Duodenal mucosa (tissue), 2 donors: ENCODE data around the gene LRRC1.
"Not testable (repeated sequence)": the region's sequence is repeated elsewhere in the genome, so short reads cannot be mapped to it uniquely, and the experiment has no call there.

Source experiments
- H3K27ac ChIP-seq: one replicate; pipeline ENCODE4 v1.7.0; 2013; ENCODE audit warnings: low read depth, low read length
- H3K27me3 ChIP-seq, 2 donors: one replicate each; pipeline ENCODE4 v1.7.0; 2013; ENCODE audit warnings: low read length in 2 of 2, control low read depth in 1 of 2; ENCODE audit not compliant: insufficient read depth in 2 of 2, control insufficient read depth in 1 of 2
- H3K36me3 ChIP-seq, 2 donors: one replicate each; pipeline ENCODE4 v1.7.0; 2013; ENCODE audit warnings: low read length in 2 of 2, control low read depth in 1 of 2; ENCODE audit not compliant: insufficient read depth in 2 of 2, control insufficient read depth in 1 of 2
- H3K4me1 ChIP-seq, 2 donors: one replicate each; pipeline ENCODE4 v1.7.0; 2013; ENCODE audit warnings: low read length in 2 of 2, control low read depth in 1 of 2; ENCODE audit not compliant: insufficient read depth in 2 of 2, control insufficient read depth in 1 of 2
- H3K4me3 ChIP-seq, 2 donors: one replicate each; pipeline ENCODE4 v1.7.0; 2013; ENCODE audit warnings: low read length in 2 of 2, low read depth in 1 of 2
- H3K9ac ChIP-seq, 2 donors: one replicate each; pipeline ENCODE4 v1.7.0; 2013; ENCODE audit warnings: low read length in 2 of 2, low read depth in 1 of 2
- H3K9me3 ChIP-seq, 2 donors: one replicate each; pipeline ENCODE4 v1.7.0; 2013; ENCODE audit warnings: low read length in 2 of 2, control low read depth in 1 of 2; ENCODE audit not compliant: control insufficient read depth in 1 of 2

Gene LRRC1

GRCh38 chr6:53765270-53765669, 29.5 kb upstream of the LRRC1 start:
- Histone ChIP-seq H3K36me3 (no peaks in the 10 kb centered on the region), H3K9me3 (no peaks in the 10 kb centered on the region), H3K27ac (no peak overlapping the region), H3K27me3 (no peaks in the 10 kb centered on the region), H3K9ac (no peak overlapping the region), H3K4me3 (no peak overlapping the region), H3K4me1 (no peaks in the 10 kb centered on the region)

DNA sequence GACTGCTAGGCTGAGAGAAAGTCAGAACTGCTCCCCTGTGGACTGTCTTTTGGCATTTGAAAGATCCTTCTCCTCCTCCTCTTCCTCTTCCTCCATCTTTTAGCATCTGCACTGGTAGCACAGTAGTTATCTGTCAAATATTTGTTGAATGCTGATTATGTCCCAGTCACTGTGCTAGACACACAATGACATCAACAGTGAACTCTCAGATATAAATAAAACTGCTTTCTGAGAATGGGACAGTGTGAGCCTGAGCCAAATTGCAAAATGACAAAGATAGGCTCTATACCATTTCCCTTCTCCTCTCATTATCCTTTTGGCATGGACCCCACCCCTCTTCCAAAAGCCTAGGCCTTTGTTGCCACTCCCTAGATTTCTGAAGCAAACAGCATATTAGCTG, 27.9 kb upstream of the LRRC1 start:
- Histone ChIP-seq H3K4me3 (no peak overlapping the region), H3K36me3 (no peaks in the 10 kb centered on the region), H3K27ac (no peak overlapping the region), H3K4me1 (peaks cover 0 to 8% of the 10 kb centered on the region in 2 donors), H3K9me3 (no peaks in the 10 kb centered on the region), H3K9ac (no peak overlapping the region), H3K27me3 (no peaks in the 10 kb centered on the region)

- Histone ChIP-seq H3K9ac (no peak overlapping the region), H3K27ac (no peak overlapping the region), H3K27me3 (no peaks in the 10 kb centered on the region), H3K4me1 (peaks cover 0 to 8% of the 10 kb centered on the region in 2 donors), H3K9me3 (no peaks in the 10 kb centered on the region), H3K4me3 (no peak overlapping the region), H3K36me3 (no peaks in the 10 kb centered on the region)
Measured at GRCh38 chr6:53767941-53768340, 26.9 kb upstream of the LRRC1 start.

DNA sequence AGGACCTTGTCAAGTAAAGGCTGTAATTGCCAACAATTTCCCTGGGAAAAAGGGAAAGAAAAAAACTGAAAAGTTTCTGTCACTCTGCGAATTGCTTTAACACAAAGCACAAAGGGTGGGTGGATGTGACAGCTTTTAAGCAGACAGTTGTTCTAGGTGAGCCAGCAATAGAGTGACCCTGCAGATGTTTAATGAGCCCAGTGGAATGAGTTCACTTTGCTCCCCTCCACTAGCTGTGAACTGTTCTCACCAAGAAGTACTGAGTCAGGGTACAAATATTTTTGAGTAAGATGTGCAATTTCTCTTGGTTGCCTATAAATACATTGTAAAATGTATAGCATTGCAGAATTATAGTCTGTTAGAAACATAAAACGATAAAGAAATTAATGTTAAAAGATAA, 26.2 kb upstream of the LRRC1 start:
- H3K27me3 ChIP-seq, result no peaks in the 10 kb centered on the region
- H3K27ac ChIP-seq, result no peak overlapping the region
- no peak overlapping the region for H3K9ac ChIP-seq
- H3K4me1 ChIP-seq, result peaks cover 0 to 8% of the 10 kb centered on the region in 2 donors
- no peaks in the 10 kb centered on the region for H3K9me3 ChIP-seq
- H3K4me3 ChIP-seq, result no peak overlapping the region
- H3K36me3 ChIP-seq, result no peaks in the 10 kb centered on the region

DNA sequence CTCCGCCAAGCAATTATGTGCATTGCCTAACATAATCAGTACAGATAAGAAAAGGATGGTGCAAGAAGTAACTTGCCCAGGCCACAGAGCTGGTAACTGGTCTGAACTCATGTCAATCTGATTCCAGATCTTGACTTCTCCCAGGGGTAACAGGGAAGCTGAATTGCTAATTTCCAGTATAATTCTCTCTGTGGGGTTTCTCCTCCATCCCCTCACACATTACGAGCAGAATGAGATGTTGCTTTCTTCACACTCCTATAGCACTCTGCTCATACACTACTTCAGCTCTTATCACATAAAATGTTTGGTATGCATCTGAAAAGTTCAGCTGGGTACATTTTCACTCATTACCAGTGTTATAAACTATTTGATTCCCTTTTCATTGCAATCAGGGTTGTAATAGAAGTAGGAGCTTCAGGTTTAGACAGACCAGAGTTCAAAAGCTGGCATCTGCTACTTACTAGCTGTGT, 24.0 kb upstream of the LRRC1 start:
- no peaks in the 10 kb centered on the region for H3K9me3 ChIP-seq
- H3K27me3 ChIP-seq, result no peaks in the 10 kb centered on the region
- no peaks in the 10 kb centered on the region for H3K36me3 ChIP-seq
- no peak overlapping the region for H3K9ac ChIP-seq
- H3K4me3 ChIP-seq, result no peak overlapping the region
- no peak overlapping the region for H3K27ac ChIP-seq
- H3K4me1 ChIP-seq, result peaks cover 0 to 8% of the 10 kb centered on the region in 2 donors

- Histone ChIP-seq H3K9me3 (no peaks in the 10 kb centered on the region), H3K9ac (no peak overlapping the region), H3K4me3 (no peak overlapping the region), H3K27ac (no peak overlapping the region), H3K36me3 (no peaks in the 10 kb centered on the region), H3K27me3 (no peaks in the 10 kb centered on the region), H3K4me1 (peaks cover 0 to 8% of the 10 kb centered on the region in 2 donors)
Measured at GRCh38 chr6:53771785-53772624, 22.8 kb upstream of the LRRC1 start.

DNA sequence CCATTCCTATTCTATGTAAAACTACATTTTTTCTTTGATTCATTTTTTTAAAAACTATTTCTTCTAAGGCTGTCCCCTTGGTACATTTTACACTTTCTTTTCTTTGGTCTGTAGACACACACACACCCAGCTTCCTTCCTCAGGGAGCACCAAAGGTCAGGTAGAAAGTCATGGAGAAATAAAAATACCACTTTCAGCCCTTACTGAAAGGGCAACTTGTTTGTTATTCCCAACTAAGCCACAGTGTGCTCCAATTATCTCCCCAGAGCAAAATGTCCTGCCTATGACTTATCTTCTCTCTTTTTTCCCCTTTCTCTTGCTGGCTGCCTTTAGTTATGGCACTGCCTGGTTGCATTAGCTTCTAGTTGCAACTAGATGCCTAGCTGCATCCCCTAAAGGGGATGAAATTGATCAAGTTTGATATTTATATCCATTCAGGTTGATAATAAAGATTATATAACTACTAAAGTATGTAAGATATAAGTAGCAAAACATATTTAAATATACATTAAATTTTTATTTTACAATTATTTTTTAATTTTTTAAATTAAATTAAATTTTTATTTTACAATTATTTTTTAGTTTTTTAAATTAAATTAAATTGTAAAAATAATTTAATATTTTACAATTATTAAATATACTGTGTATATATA, 21.6 kb upstream of the LRRC1 start:
- H3K4me3 ChIP-seq, result no peak overlapping the region
- H3K27ac ChIP-seq, result no peak overlapping the region
- no peak overlapping the region for H3K9ac ChIP-seq
- H3K36me3 ChIP-seq, result no peaks in the 10 kb centered on the region
- peaks cover 0 to 8% of the 10 kb centered on the region in 2 donors for H3K4me1 ChIP-seq
- H3K27me3 ChIP-seq, result no peaks in the 10 kb centered on the region
- H3K9me3 ChIP-seq, result no peaks in the 10 kb centered on the region

GRCh38 chr6:53776152-53776551, 18.7 kb upstream of the LRRC1 start:
- not testable (repeated sequence) for H3K9ac ChIP-seq, H3K4me3 ChIP-seq, H3K36me3 ChIP-seq, H3K27me3 ChIP-seq, H3K27ac ChIP-seq, H3K9me3 ChIP-seq, H3K4me1 ChIP-seq

DNA sequence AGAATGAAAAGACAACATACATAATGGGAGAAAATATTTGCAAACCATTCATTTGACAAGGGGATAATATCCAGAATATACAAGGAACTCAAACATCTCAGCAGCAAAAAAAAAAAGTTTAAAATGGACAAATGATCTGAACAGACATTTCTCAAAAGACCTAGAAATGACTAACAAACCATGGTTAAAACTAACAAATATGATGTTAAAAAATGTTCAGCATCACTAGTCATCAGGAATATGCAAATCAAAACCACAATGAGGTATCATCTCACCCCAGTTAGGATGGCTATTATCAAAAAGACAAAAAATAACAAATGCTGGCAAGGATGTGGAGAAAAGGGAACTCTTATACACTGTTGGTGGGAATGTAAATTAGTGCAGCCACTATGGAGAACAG, 9.8 kb upstream of the LRRC1 start:
- not testable (repeated sequence) for H3K27ac ChIP-seq, H3K9me3 ChIP-seq, H3K4me1 ChIP-seq, H3K27me3 ChIP-seq, H3K4me3 ChIP-seq, H3K36me3 ChIP-seq, H3K9ac ChIP-seq

DNA sequence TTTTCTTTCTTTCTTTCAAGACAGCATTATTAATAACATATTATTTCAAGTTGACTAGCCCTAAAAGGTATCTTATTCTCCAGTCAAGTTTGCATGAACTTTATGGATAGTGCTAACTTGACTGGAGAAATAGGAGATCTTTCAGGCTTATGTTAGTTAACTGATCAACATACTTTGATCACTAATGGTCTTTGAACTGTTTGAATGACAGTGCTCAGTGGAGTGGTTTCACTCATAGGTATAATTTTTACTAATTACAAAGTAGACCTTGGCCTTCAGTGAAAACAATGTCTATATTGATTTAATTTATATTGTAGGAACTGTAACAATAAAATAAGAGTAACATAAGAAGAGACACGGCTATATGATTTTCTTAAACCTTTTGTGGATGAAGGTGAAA, 8.0 kb upstream of the LRRC1 start:
- peaks cover 0 to 4% of the 10 kb centered on the region in 2 donors for H3K9me3 ChIP-seq
- no peak overlapping the region for H3K9ac ChIP-seq
- no peaks in the 10 kb centered on the region for H3K36me3 ChIP-seq
- no peaks in the 10 kb centered on the region for H3K4me1 ChIP-seq
- H3K27ac ChIP-seq, result no peak overlapping the region
- no peak overlapping the region for H3K4me3 ChIP-seq
- H3K27me3 ChIP-seq, result no peaks in the 10 kb centered on the region
